Type B pancreatic cell (in vitro differentiated cells): ENCODE results near the gene SPECC1L. TPM values are rescaled to one million over a fixed set of nuclear protein-coding genes. Genes with fewer than 3 reads are reported as not detected.

ENCODE experiments used
- DNase-seq: peaks from one replicate; pipeline ENCODE4 v3.0.0; 2021; ENCODE audit warnings: mixed read lengths; ENCODE audit not compliant: unreplicated experiment; ENCODE audit errors: extremely low spot score
- H3K27ac Mint-ChIP-seq: 2 replicates; pipeline ENCODE4 v1.8.0; 2021; ENCODE audit warnings: mild to moderate bottlenecking, mixed read lengths
- H3K27me3 Mint-ChIP-seq: 2 replicates; pipeline ENCODE4 v1.8.0; 2021; ENCODE audit warnings: mixed read lengths
- H3K36me3 Mint-ChIP-seq: 2 replicates; pipeline ENCODE4 v1.8.0; 2021; ENCODE audit warnings: mixed read lengths
- H3K4me1 Mint-ChIP-seq: one replicate; pipeline ENCODE4 v1.8.0; 2021; ENCODE audit warnings: mixed read lengths; ENCODE audit not compliant: unreplicated experiment
- H3K4me3 Mint-ChIP-seq: 2 replicates; pipeline ENCODE4 v1.8.0; 2021; ENCODE audit warnings: mild to moderate bottlenecking, mixed read lengths
- H3K9me3 Mint-ChIP-seq: 2 replicates; pipeline ENCODE4 v1.8.0; 2021; ENCODE audit warnings: mixed read lengths
- CTCF ChIP-seq: fragments of 200-600 bp; sonication (generic); conservative IDR thresholded peaks from 2 replicates; pipeline ENCODE4 v1.5.0; 2021; ENCODE audit warnings: antibody characterized with exemption, mild to moderate bottlenecking
- total RNA-seq: library from RNA; stranded (reverse); gene quantifications from 2 replicates; pipeline ENCODE4 v1.2.1, GENCODE V29; 2021; ENCODE audit warnings: low replicate concordance

SPECC1L gene
- total RNA-seq, 1 donor from 2014 or later = 89.0 TPM

GRCh38 chr22:24424001-24424900 is 153.6 kb downstream of the SPECC1L start:
- H3K27me3 Mint-ChIP-seq = peaks cover 32% of the 10 kb centered on the region
- DNase-seq = no peak
- peak overlapping the region; percentile 80 for H3K4me3 Mint-ChIP-seq
- no peak for TF ChIP-seq CTCF
- no peak overlapping the region for H3K27ac Mint-ChIP-seq
- H3K4me1 Mint-ChIP-seq = peaks cover 20% of the 10 kb centered on the region
- no peaks in the 10 kb centered on the region for H3K9me3 Mint-ChIP-seq
- no peaks in the 10 kb centered on the region for H3K36me3 Mint-ChIP-seq

DNA sequence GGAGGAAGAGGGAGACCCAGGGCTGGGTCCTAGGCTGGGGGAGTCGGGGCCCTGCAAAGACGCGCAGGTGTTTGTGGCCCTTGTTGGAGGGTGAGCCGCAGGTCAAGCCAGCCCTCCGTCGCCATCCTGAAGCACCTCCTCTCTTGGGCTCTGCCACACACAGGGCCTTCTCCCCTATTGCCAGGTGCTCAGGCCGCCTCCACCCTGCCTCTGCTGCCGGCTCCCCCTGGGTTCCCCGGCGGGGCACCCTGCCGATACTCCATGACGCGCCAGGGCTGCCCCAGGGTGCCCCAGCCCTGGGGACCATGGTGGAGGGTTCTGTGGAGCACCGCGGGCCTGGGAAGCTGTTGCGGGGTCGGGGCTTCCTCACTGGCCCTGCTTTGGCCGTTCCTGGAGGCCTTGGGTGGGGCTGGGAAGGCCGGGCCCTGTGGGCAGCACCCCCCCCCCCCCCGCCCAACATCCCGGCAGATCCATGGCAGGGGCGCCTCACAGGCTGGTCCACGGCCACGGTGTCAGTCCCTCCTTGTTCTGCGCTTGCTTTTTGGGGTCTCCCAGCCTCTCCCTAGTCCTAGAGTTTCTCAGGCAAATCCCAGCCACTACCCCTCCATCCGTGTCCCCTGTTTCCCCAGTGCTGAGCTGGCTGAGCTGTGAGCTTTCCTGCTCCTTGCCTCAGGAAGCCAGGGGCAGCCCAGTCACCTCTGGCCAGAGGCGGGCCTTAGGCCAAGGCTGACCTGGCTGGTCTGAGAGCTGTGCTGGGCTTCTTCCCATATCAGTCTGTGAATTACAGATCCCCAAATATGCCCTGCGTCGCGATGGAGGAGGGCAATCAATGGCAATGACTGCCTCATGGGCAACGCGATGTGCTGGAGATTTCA is 154.5 kb downstream of the SPECC1L start:
- DNase-seq = no peak
- Mint-ChIP-seq H3K4me3 (peak overlapping the region; percentile 80), H3K27me3 (peaks cover 32% of the 10 kb centered on the region), H3K27ac (peak overlapping the region; percentile 79), H3K4me1 (peaks cover 21% of the 10 kb centered on the region), H3K9me3 (no peaks in the 10 kb centered on the region), H3K36me3 (no peaks in the 10 kb centered on the region)
- no peak for TF ChIP-seq CTCF

- peaks cover 24% of the 10 kb centered on the region for H3K4me1 Mint-ChIP-seq
- H3K36me3 Mint-ChIP-seq = no peaks in the 10 kb centered on the region
- H3K27ac Mint-ChIP-seq = peak overlapping the region; percentile 79
- no peak overlapping the region for H3K4me3 Mint-ChIP-seq
- peaks cover 32% of the 10 kb centered on the region for H3K27me3 Mint-ChIP-seq
- no peaks in the 10 kb centered on the region for H3K9me3 Mint-ChIP-seq
- DNase-seq = no peak
- no peak for TF ChIP-seq CTCF
These were observed 155.8 kb downstream of the SPECC1L start for GRCh38 chr22:24426436-24426835.

- Mint-ChIP-seq H3K27ac (no peak overlapping the region), H3K4me1 (peaks cover 27% of the 10 kb centered on the region), H3K4me3 (no peak overlapping the region), H3K36me3 (no peaks in the 10 kb centered on the region), H3K27me3 (peaks cover 32% of the 10 kb centered on the region), H3K9me3 (no peaks in the 10 kb centered on the region)
- DNase-seq = no peak
- no peak for TF ChIP-seq CTCF
These were observed 156.3 kb downstream of the SPECC1L start for GRCh38 chr22:24426851-24427499.

GRCh38 chr22:24427500-24428164 is 157.0 kb downstream of the SPECC1L start, which contains the start of gene ADORA2A:
Gene ADORA2A, plus strand, starts transcription at chr22:24427599. Its CDS starts 5,806 bp downstream, at chr22:24433405.
- Mint-ChIP-seq H3K27me3 (peaks cover 27% of the 10 kb centered on the region), H3K36me3 (no peaks in the 10 kb centered on the region), H3K4me1 (peaks cover 25% of the 10 kb centered on the region), H3K27ac (peak within 1 kb of the TSS; percentile 79), H3K9me3 (no peaks in the 10 kb centered on the region), H3K4me3 (peak within 1 kb of the TSS; percentile 41)
- DNase-seq = no peak
- TF ChIP-seq CTCF = no peak
